ENCODE results near the gene NDUFB2. TPM values are rescaled to one million over a fixed set of nuclear protein-coding genes. Genes with fewer than 3 reads are reported as not detected.

NDUFB2 gene
- total and polyA plus RNA-seq, 2 experiments from 2014 or later = 267 to 693 TPM

DNA sequence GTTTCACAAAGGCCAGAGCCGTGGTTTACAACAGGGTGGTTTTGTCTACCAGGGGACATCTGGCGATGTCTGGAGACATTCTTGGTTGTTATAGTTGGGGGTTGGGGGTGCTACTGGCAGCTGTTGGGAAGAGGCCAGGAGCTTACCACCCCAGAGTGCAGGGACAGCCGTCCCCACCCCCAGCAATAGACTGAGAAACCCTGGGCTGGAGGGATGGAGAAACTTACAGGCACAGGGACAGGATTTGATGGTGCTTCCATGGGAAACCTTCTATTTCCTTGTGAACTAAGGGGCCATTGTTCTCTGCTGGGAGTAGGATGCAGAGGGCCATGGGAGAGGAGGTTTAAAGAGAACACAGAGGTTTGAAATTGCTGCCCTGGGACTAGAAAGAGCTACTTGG is 12.9 kb upstream of the NDUFB2 start:
- Histone ChIP-seq H3K27me3 (no peaks in the 10 kb centered on the region), H3K27ac (no peak overlapping the region), H3K4me1 (ENCODE audit: low read depth) (no peaks in the 10 kb centered on the region), H3K36me3 (peaks cover 7% of the 10 kb centered on the region), H3K9me3 (ENCODE audit: low read depth) (no peaks in the 10 kb centered on the region), H3K4me3 (no peak overlapping the region)
- TF ChIP-seq, protein P1, sequence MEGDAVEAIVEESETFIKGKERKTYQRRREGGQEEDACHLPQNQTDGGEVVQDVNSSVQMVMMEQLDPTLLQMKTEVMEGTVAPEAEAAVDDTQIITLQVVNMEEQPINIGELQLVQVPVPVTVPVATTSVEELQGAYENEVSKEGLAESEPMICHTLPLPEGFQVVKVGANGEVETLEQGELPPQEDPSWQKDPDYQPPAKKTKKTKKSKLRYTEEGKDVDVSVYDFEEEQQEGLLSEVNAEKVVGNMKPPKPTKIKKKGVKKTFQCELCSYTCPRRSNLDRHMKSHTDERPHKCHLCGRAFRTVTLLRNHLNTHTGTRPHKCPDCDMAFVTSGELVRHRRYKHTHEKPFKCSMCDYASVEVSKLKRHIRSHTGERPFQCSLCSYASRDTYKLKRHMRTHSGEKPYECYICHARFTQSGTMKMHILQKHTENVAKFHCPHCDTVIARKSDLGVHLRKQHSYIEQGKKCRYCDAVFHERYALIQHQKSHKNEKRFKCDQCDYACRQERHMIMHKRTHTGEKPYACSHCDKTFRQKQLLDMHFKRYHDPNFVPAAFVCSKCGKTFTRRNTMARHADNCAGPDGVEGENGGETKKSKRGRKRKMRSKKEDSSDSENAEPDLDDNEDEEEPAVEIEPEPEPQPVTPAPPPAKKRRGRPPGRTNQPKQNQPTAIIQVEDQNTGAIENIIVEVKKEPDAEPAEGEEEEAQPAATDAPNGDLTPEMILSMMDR (IDR thresholded peaks at IDR 0.05; ENCODE audit: low read depth, low read length) = no peak
- no peak for DNase-seq (ENCODE audit: low read depth in 1 of 2, low spot score in 1 of 2)

DNA sequence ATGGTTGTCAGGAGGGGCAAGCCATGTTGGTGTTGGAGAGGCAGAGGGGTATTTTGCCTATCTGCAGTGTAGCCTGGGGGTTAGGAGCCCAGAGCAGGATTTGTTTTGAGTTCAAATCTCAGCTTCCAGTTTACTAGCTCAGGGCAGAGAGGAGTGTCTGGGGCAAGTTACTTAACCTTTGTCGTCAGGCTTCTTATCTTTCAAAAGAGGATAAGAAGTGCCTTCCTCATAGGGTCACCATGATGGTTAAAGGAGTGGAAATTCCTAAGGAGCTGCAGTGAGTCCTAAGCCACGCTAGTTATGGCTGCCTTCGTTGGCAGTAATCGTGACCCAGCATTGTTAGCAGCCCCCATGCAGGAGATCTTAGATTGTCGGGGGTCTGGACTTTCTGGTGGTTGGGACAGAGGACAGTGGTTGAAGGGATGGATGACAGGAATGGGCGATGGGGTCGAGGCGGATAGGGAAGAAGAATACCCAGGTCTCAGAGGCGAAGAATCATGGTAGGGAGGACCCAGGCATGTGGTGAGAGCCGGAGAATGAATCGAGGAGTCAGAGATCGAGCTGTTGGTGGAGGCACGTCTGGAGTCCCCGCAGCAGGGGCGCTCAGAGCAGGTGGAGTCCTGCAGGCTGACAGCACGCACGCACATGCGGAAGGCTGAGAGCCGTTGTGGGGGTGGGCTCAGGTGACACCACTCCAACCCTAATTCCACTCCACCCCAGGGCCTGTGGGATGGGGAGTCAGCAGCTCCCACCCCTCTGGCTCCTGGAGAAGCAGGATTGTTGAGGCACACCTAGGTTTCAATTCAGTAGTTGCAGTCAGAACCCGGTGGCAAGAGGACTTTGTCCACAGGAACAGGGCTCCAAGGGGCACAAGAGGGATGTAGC is 12.2 kb upstream of the NDUFB2 start:
- Histone ChIP-seq H3K27ac (no peak overlapping the region), H3K9me3 (ENCODE audit: low read depth) (no peaks in the 10 kb centered on the region), H3K27me3 (no peaks in the 10 kb centered on the region), H3K4me1 (ENCODE audit: low read depth) (no peaks in the 10 kb centered on the region), H3K4me3 (no peak overlapping the region), H3K36me3 (peaks cover 4% of the 10 kb centered on the region)
- DNase-seq (ENCODE audit: low read depth in 1 of 2, low spot score in 1 of 2) = no peak
- TF ChIP-seq, protein P1 (IDR thresholded peaks at IDR 0.05; ENCODE audit: low read depth, low read length) = no peak

DNA sequence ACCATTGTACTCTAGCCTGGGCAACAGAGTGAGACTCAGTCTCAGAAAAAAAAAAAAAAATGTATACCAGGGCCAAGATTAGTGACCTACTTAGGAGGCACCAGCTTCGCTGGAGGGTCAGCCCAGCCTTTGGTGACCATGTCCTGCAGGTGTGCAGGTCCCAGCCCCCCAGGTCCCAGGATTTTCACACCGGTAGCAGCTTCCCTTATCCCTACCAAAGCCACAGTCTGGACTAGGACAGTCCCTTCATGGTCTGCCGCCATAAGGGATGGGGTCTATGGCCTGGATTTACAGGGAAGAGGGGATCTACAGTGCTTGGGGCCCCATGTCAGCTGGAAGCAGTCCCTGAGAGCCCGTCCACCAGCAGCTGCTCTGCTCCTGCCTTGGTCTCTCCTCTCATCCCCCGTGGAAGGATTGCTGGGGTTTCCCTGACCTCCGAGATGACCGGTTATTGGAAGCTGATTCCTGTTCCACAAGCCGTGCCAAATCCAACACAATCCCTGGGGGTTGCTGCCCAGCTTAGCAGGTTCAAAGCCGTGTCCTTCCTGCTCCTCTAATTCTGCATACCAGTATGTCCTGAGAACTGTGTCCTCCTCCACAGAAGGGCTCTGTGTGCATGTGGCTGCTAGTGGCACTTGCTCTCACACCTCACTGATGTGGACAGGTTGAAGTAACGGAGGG is 11.0 kb upstream of the NDUFB2 start:
- peaks cover 4% of the 10 kb centered on the region for H3K36me3 ChIP-seq
- no peaks in the 10 kb centered on the region for H3K4me1 ChIP-seq (ENCODE audit: low read depth)
- H3K27me3 ChIP-seq = no peaks in the 10 kb centered on the region
- H3K27ac ChIP-seq = no peak overlapping the region
- TF ChIP-seq, protein P1 (IDR thresholded peaks at IDR 0.05; ENCODE audit: low read depth, low read length) = no peak
- H3K4me3 ChIP-seq = no peak overlapping the region
- no peak for DNase-seq (ENCODE audit: low read depth in 1 of 2, low spot score in 1 of 2)
- H3K9me3 ChIP-seq (ENCODE audit: low read depth) = no peaks in the 10 kb centered on the region

- Histone ChIP-seq H3K27ac (no peak overlapping the region), H3K27me3 (no peaks in the 10 kb centered on the region), H3K4me1 (ENCODE audit: low read depth) (no peaks in the 10 kb centered on the region), H3K36me3 (peaks cover 4% of the 10 kb centered on the region), H3K4me3 (no peak overlapping the region), H3K9me3 (ENCODE audit: low read depth) (no peaks in the 10 kb centered on the region)
- no peak for DNase-seq (ENCODE audit: low read depth in 1 of 2, low spot score in 1 of 2)
- TF ChIP-seq, protein P1 (IDR thresholded peaks at IDR 0.05; ENCODE audit: low read depth, low read length) = no peak
Observed at GRCh38 chr7:140686921-140687320, 9.6 kb upstream of the NDUFB2 start.

DNA sequence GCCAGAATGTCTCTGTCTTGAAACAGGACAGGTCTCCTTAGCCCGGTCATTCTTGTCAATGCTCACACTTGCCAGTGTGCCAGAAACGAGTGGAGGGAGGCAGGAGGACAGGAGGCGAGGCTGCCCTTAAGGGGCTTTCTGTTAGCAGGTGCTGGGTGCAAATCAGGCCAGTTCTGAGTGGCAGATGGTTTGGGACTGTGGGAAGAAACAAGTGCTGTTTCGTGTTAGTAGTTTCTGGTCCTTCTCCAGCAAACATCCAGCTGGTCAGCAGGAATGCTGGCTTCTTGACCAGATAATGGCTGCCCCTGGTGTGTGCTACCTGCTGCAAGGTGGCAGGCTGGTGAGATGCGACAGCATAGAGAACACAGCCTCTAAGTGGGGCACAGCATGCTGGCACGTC is 8.2 kb upstream of the NDUFB2 start:
- no peaks in the 10 kb centered on the region for H3K4me1 ChIP-seq (ENCODE audit: low read depth)
- peaks cover 4% of the 10 kb centered on the region for H3K36me3 ChIP-seq
- no peaks in the 10 kb centered on the region for H3K27me3 ChIP-seq
- no peak for DNase-seq (ENCODE audit: low read depth in 1 of 2, low spot score in 1 of 2)
- no peak overlapping the region for H3K4me3 ChIP-seq
- TF ChIP-seq, protein P1 (IDR thresholded peaks at IDR 0.05; ENCODE audit: low read depth, low read length) = no peak
- H3K9me3 ChIP-seq (ENCODE audit: low read depth) = no peaks in the 10 kb centered on the region
- no peak overlapping the region for H3K27ac ChIP-seq
